ENCODE results near the gene RELN.

Gene RELN

GRCh38 chr7:103889451-103889850, 100.0 kb downstream of the RELN start:
- DNase-seq: no peak

- no peak for DNase-seq
Observed at GRCh38 chr7:103888603-103889153, 100.8 kb downstream of the RELN start.

GRCh38 chr7:103887853-103888602, 101.4 kb downstream of the RELN start:
- no peak for DNase-seq

- no peak for DNase-seq
Observed at GRCh38 chr7:103887050-103887449, 102.4 kb downstream of the RELN start.

- DNase-seq: no peak
Observed at GRCh38 chr7:103879928-103880600, 109.4 kb downstream of the RELN start.

GRCh38 chr7:103879411-103879810, 110.0 kb downstream of the RELN start:
- no peak for DNase-seq

GRCh38 chr7:103877565-103877964, 111.9 kb downstream of the RELN start:
- no peak for DNase-seq

- DNase-seq: no peak
Observed at GRCh38 chr7:103875718-103876117, 113.7 kb downstream of the RELN start.

- DNase-seq: no peak
Observed at GRCh38 chr7:103871473-103871872, 118.0 kb downstream of the RELN start.

GRCh38 chr7:103870664-103871063, 118.8 kb downstream of the RELN start:
- no peak for DNase-seq

- DNase-seq: no peak
Observed at GRCh38 chr7:103867874-103868273, 121.6 kb downstream of the RELN start.

- DNase-seq: no peak
Observed at GRCh38 chr7:103866919-103867318, 122.5 kb downstream of the RELN start.

- DNase-seq: no peak
Observed at GRCh38 chr7:103865442-103865841, 124.0 kb downstream of the RELN start.

GRCh38 chr7:103862302-103863035, 127.0 kb downstream of the RELN start:
- no peak for DNase-seq

GRCh38 chr7:103859709-103860108, 129.7 kb downstream of the RELN start:
- no peak for DNase-seq

GRCh38 chr7:103857435-103857834, 132.0 kb downstream of the RELN start:
- DNase-seq: no peak

GRCh38 chr7:103856929-103857328, 132.5 kb downstream of the RELN start:
- no peak for DNase-seq

GRCh38 chr7:103855671-103856070, 133.8 kb downstream of the RELN start:
- DNase-seq: no peak

- no peak for DNase-seq
Observed at GRCh38 chr7:103854611-103855010, 134.8 kb downstream of the RELN start.

- no peak for DNase-seq
Observed at GRCh38 chr7:103851357-103851756, 138.1 kb downstream of the RELN start.

- no peak for DNase-seq
Observed at GRCh38 chr7:103843689-103844480, 145.6 kb downstream of the RELN start.

GRCh38 chr7:103833401-103833800, 156.1 kb downstream of the RELN start:
- no peak for DNase-seq

- no peak for DNase-seq
Observed at GRCh38 chr7:103832438-103832837, 157.0 kb downstream of the RELN start.

Measured in NK-92 treated with Interleukin-12 subunit alpha and Interleukin-12 subunit beta, amount 100 ng/mL, for 24 hours (cell line).